Karpas-422 (cell line): ENCODE measurements around the gene EPN1. TPM values are rescaled to one million over a fixed set of nuclear protein-coding genes. Genes with fewer than 3 reads are reported as not detected.

Source experiments
- DNase-seq: peaks from one replicate; pipeline ENCODE4 v3.0.0-alpha.2; 2015
- H2AFZ ChIP-seq: fragments of 200-600 bp; sonication (generic); 2 replicates; pipeline ENCODE4 v1.6.1; 2014; ENCODE audit warnings: antibody characterized with exemption, low read length, mixed read lengths
- H3K27ac ChIP-seq: fragments of 200-600 bp; sonication (generic); 2 replicates; pipeline ENCODE4 v1.5.1; 2014; ENCODE audit warnings: mild to moderate bottlenecking, low read length, moderate library complexity
- H3K27me3 ChIP-seq: fragments of 200-600 bp; sonication (generic); 2 replicates; pipeline ENCODE4 v1.6.1; 2014; ENCODE audit warnings: low read length, mixed read lengths
- H3K36me3 ChIP-seq: fragments of 200-600 bp; sonication (generic); 2 replicates; pipeline ENCODE4 v1.6.1; 2014; ENCODE audit warnings: low read length, mixed read lengths; ENCODE audit not compliant: insufficient read depth
- H3K4me1 ChIP-seq: fragments of 200-600 bp; sonication (generic); 2 replicates; pipeline ENCODE4 v1.6.1; 2014; ENCODE audit warnings: mild to moderate bottlenecking, low read length, mixed read lengths
- H3K4me2 ChIP-seq: fragments of 200-600 bp; sonication (generic); 2 replicates; pipeline ENCODE4 v1.6.1; 2014; ENCODE audit warnings: low read length, low read depth, mild to moderate bottlenecking; ENCODE audit not compliant: poor library complexity, severe bottlenecking
- H3K4me3 ChIP-seq: fragments of 200-600 bp; sonication (generic); 2 replicates; pipeline ENCODE4 v1.5.1; 2014; ENCODE audit warnings: mild to moderate bottlenecking, antibody characterized with exemption, low read length, mixed read lengths
- H3K79me2 ChIP-seq: fragments of 200-600 bp; sonication (generic); 2 replicates; pipeline ENCODE4 v1.6.1; 2014; ENCODE audit warnings: mild to moderate bottlenecking, low read length, mixed read lengths
- H3K9ac ChIP-seq: fragments of 200-600 bp; sonication (generic); 2 replicates; pipeline ENCODE4 v1.6.0; 2014; ENCODE audit warnings: low read length
- H3K9me2 ChIP-seq: fragments of 200-600 bp; sonication (generic), shearing (Covaris generic); replicated peaks from 2 replicates; pipeline ENCODE4 v1.6.0; 2014; ENCODE audit warnings: mild to moderate bottlenecking, low read length, moderate library complexity; ENCODE audit not compliant: insufficient read depth
- H3K9me3 ChIP-seq: fragments of 300-700, 200-600 bp; sonication (generic); 2 replicates; pipeline ENCODE4 v1.6.1; 2014; ENCODE audit warnings: low read length, mixed read lengths
- H4K20me1 ChIP-seq: fragments of 200-600 bp; sonication (generic); 2 replicates; pipeline ENCODE4 v1.6.1; 2014; ENCODE audit warnings: mild to moderate bottlenecking, antibody characterized with exemption, low read length, low read depth; ENCODE audit not compliant: insufficient read depth
- total RNA-seq: library from RNA; depleted of rRNA; stranded (reverse); fragments of >200 nt; shearing (Covaris generic); gene quantifications from 2 replicates; pipeline ENCODE4 v1.2.3, GENCODE V29; 2014; ENCODE audit warnings: low replicate concordance; rRNA removed

The EPN1 gene
- 21.2 and 52.5 TPM in 2 replicates for total RNA-seq

- Histone ChIP-seq H2AFZ (no peak within 1 kb of the TSS; the same call in 1 of the 2 replicates), H3K9me3 (no peaks in the 10 kb centered on the region), H4K20me1 (peaks cover 53% of the 10 kb centered on the region), H3K4me3 (peak within 1 kb of the TSS; percentile 82), H3K27me3 (no peaks in the 10 kb centered on the region), H3K4me1 (peaks cover 76% of the 10 kb centered on the region), H3K36me3 (peaks cover 24% of the 10 kb centered on the region), H3K27ac (peak within 1 kb of the TSS; percentile 94), H3K79me2 (peaks cover 84% of the 10 kb centered on the region), H3K9me2 (no peaks in the 10 kb centered on the region), H3K4me2 (peak within 1 kb of the TSS; percentile 92), H3K9ac (peak within 1 kb of the TSS; percentile 93)
- DNase-seq: peak; percentile 100
These were observed at the start of gene EPN1 for GRCh38 chr19:55674841-55675660. Gene EPN1, plus strand, starts transcription at chr19:55675226. Its CDS starts 3,402 bp downstream, at chr19:55678628.

GRCh38 chr19:55626350-55626749 is 48.7 kb upstream of the EPN1 start:
- Histone ChIP-seq H3K27ac (no peak overlapping the region), H4K20me1 (no peaks in the 10 kb centered on the region), H2AFZ (no peak overlapping the region), H3K36me3 (no peaks in the 10 kb centered on the region), H3K27me3 (no peaks in the 10 kb centered on the region), H3K9ac (no peak overlapping the region), H3K4me3 (no peak overlapping the region), H3K9me3 (no peaks in the 10 kb centered on the region), H3K9me2 (no peaks in the 10 kb centered on the region), H3K4me1 (peaks cover 7% of the 10 kb centered on the region), H3K79me2 (no peaks in the 10 kb centered on the region), H3K4me2 (no peak overlapping the region)
- no peak for DNase-seq

GRCh38 chr19:55632463-55632834 is 42.6 kb upstream of the EPN1 start:
- peak overlapping the region; percentile 49 for H3K4me2 ChIP-seq
- no peaks in the 10 kb centered on the region for H3K9me2 ChIP-seq
- H3K79me2 ChIP-seq: peaks cover 32% of the 10 kb centered on the region
- peaks cover 30% of the 10 kb centered on the region for H3K4me1 ChIP-seq
- H3K27ac ChIP-seq: no peak overlapping the region
- H3K9ac ChIP-seq: no peak overlapping the region
- DNase-seq: peak; percentile 99
- no peak overlapping the region for H3K4me3 ChIP-seq
- no peaks in the 10 kb centered on the region for H3K27me3 ChIP-seq
- H3K9me3 ChIP-seq: no peaks in the 10 kb centered on the region
- H3K36me3 ChIP-seq: no peaks in the 10 kb centered on the region
- no peaks in the 10 kb centered on the region; the same call in 1 of the 2 replicates for H4K20me1 ChIP-seq
- H2AFZ ChIP-seq: peak overlapping the region; percentile 44; the same call in 1 of the 2 replicates

- no peak overlapping the region for H2AFZ ChIP-seq
- peak overlapping the region; percentile 99 for H3K9ac ChIP-seq
- DNase-seq: no peak
- H3K27me3 ChIP-seq: no peaks in the 10 kb centered on the region
- H3K79me2 ChIP-seq: peaks cover 43% of the 10 kb centered on the region
- H3K9me3 ChIP-seq: no peaks in the 10 kb centered on the region
- peak overlapping the region; percentile 93 for H3K4me3 ChIP-seq
- peak overlapping the region; percentile 67 for H3K27ac ChIP-seq
- peak overlapping the region; percentile 96 for H3K4me2 ChIP-seq
- H3K36me3 ChIP-seq: peaks cover 7% of the 10 kb centered on the region
- no peaks in the 10 kb centered on the region for H3K9me2 ChIP-seq
- H4K20me1 ChIP-seq: no peaks in the 10 kb centered on the region; the same call in 1 of the 2 replicates
- H3K4me1 ChIP-seq: peaks cover 30% of the 10 kb centered on the region
These were observed 41.2 kb upstream of the EPN1 start for GRCh38 chr19:55633861-55634260.

GRCh38 chr19:55635334-55635717 is 39.7 kb upstream of the EPN1 start:
- Histone ChIP-seq H3K27ac (peak overlapping the region; percentile 67), H2AFZ (no peak overlapping the region), H3K4me1 (peaks cover 43% of the 10 kb centered on the region), H3K4me2 (peak overlapping the region; percentile 96), H3K79me2 (peaks cover 43% of the 10 kb centered on the region), H3K9ac (peak overlapping the region; percentile 99), H4K20me1 (no peaks in the 10 kb centered on the region; the same call in 1 of the 2 replicates), H3K9me3 (no peaks in the 10 kb centered on the region), H3K4me3 (peak overlapping the region; percentile 93), H3K36me3 (peaks cover 7% of the 10 kb centered on the region), H3K9me2 (no peaks in the 10 kb centered on the region), H3K27me3 (no peaks in the 10 kb centered on the region)
- peak; percentile 64 for DNase-seq

- Histone ChIP-seq H3K4me2 (peak overlapping the region; percentile 96), H3K79me2 (peaks cover 43% of the 10 kb centered on the region), H3K36me3 (peaks cover 7% of the 10 kb centered on the region), H3K9me2 (no peaks in the 10 kb centered on the region), H3K9me3 (no peaks in the 10 kb centered on the region), H3K27me3 (no peaks in the 10 kb centered on the region), H4K20me1 (no peaks in the 10 kb centered on the region; the same call in 1 of the 2 replicates), H3K4me3 (peak overlapping the region; percentile 93), H3K27ac (peak overlapping the region; percentile 67; the same call in 1 of the 2 replicates), H3K4me1 (peaks cover 47% of the 10 kb centered on the region), H3K9ac (peak overlapping the region; percentile 99), H2AFZ (no peak overlapping the region)
- DNase-seq: no peak
These were observed 39.1 kb upstream of the EPN1 start for GRCh38 chr19:55635856-55636440.

GRCh38 chr19:55636723-55637122 is 38.3 kb upstream of the EPN1 start:
- no peaks in the 10 kb centered on the region for H3K27me3 ChIP-seq
- no peak overlapping the region for H3K27ac ChIP-seq
- H3K9me2 ChIP-seq: no peaks in the 10 kb centered on the region
- peaks cover 49% of the 10 kb centered on the region for H3K79me2 ChIP-seq
- H3K9ac ChIP-seq: peak overlapping the region; percentile 99
- DNase-seq: no peak
- peak overlapping the region; percentile 93 for H3K4me3 ChIP-seq
- peak overlapping the region; percentile 96 for H3K4me2 ChIP-seq
- H2AFZ ChIP-seq: no peak overlapping the region
- H3K4me1 ChIP-seq: peaks cover 46% of the 10 kb centered on the region
- no peaks in the 10 kb centered on the region for H3K9me3 ChIP-seq
- peaks cover 7% of the 10 kb centered on the region for H3K36me3 ChIP-seq
- H4K20me1 ChIP-seq: no peaks in the 10 kb centered on the region; the same call in 1 of the 2 replicates

- no peaks in the 10 kb centered on the region for H3K9me3 ChIP-seq
- no peak overlapping the region for H3K4me2 ChIP-seq
- H4K20me1 ChIP-seq: no peaks in the 10 kb centered on the region; the same call in 1 of the 2 replicates
- H3K79me2 ChIP-seq: peaks cover 57% of the 10 kb centered on the region
- no peak for DNase-seq
- peaks cover 42% of the 10 kb centered on the region for H3K4me1 ChIP-seq
- no peak overlapping the region for H2AFZ ChIP-seq
- no peaks in the 10 kb centered on the region for H3K27me3 ChIP-seq
- H3K9me2 ChIP-seq: no peaks in the 10 kb centered on the region
- H3K36me3 ChIP-seq: peaks cover 7% of the 10 kb centered on the region
- no peak overlapping the region for H3K27ac ChIP-seq
- H3K4me3 ChIP-seq: no peak overlapping the region
- H3K9ac ChIP-seq: no peak overlapping the region
These were observed 37.5 kb upstream of the EPN1 start for GRCh38 chr19:55637534-55637933.
